ENCODE data around the gene TECR.
"Not testable (repeated sequence)": the region's sequence is repeated elsewhere in the genome, so short reads cannot be mapped to it uniquely, and the experiment has no call there.

The TECR gene

DNA sequence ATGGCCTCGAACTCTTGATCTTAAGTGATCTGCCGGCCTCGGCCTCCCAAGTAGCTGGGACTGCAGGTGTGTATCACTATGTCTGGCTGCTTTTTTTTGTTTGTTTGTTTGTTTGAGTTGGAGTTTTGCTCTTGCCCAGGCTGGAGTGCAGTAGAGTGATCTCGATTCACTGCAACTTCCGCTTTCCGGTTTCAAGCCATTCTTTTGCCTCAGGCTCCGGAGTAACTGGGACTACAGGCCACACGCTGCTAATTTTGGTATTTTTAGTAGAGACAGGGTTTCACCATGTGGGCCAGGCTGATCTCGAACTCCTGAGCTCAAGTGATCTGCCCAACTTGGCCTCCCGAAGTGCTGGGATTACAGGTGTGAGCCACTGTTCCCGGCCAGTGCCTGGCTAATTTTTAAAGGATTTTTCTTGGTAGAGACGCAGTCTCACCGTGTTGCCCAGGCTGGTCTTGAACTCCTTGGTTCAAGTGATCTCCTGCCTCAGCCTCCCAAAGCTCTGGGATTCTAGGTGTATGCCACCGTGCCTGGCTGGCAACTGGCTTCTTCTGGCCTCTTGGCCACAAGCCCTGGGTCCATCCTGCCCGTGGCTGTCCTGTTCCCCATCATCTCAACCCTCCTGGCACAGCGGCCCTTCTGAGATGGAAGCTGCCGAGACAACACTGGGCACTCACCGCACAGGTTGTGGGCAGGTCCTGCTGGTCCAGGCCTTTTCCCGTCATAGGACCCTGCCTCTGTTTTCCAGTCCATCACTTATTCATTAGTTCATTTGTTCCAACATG, 11.5 kb downstream of the TECR start:
- DNase-seq: no peak

DNA sequence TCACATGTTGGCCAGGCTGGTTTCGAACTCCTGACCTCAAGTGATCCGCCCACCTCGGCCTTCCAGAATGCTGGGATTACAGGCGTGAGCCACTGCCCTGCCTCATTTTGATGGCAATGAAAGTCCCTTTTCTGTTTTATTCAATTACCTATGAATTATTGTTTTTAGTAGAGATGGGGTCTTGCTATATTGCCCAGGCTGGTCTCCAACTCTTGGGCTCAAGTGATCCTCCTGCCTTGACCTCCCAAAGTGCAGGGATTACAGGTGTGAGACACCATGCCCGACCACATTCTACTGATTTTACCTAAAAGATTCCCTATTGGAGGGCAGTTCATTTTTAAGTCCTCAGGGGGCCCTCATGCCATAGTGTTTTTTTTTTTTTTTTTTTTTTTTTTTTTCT, 12.6 kb downstream of the TECR start:
- not testable (repeated sequence) for DNase-seq

DNA sequence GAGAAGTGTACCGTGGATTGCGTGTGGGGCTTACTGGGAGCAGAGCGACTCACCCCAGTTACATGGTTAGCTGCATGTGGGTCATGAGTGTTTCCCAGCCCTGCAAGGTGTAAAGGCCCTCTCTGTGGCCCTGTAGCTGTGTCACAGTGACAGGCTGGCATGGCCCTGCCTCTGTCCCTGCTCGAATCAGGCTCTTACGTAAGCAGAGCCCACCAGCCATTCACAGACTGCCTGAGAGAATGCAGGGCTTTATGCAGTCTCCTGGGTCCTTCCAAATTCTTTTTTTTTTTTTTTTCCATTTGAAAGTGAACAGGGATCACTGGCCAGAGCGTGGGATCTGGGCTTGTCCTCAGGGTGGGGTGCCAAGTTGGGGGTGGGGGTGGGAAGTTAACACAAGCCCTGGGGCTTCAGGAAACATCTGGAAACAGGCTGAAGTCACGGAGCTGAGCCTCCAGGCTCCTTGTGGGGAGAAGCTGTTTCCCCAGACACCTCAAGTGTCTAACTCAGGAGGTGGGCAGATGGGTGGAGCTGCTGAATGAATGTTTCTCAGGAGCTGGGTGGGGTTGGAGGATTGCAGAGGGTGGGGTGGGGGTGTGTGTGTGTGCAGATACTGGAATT, 13.4 kb downstream of the TECR start:
- DNase-seq: no peak

DNA sequence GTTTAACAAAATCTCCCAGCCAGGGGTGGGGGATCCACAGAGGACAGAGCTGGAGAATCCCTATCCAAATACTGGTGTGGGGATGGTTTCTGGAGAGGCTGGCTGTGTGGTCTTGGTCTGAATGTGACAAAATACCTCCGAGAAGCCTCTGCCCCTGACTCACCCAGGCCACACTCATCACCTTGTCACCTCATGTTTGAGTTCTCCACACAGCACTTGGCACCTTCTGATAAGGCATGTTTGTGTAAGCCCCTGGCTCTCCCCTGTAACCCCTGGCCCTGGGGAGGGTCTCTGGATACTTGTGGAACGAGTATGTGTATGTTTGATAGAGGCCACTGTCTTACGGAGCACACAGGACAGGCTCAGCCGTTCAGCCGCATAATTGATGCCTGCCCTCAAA, 14.7 kb downstream of the TECR start:
- no peak for DNase-seq

DNA sequence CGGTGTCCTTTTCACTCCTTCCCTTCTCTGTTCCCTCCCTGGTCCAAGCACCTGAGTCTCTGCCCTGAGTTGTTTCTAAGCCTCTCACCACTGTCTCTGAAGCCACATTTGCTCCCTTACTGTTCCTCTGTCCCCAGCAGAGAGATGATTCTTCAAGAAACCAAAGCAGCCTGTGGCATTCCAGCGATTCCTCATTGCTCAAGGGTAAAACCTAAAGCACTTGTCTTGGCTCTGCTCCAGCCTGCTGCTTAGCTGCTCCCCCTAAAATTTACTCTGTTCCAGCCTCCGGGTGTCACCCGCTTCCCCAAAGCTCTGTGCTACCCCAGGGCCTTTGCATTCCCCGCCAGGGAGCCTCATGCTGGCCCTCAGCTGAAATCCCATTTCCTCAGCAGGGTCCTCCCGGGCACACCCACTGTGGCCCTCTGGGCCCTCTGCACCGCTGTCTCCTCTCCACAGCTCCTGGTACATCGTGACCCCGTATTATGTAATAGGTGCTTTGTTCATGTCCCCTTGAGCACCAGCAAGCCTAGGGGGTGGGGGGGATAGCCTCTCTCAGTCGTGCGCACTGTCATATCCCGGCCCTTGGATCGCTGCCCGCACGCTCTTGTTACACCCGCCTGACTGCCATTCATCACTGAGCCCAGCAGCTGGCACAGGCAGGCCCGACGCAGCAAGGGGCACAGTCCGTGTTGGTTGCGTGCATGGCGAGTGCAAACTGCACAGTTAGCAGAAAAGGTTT, 15.8 kb downstream of the TECR start:
- DNase-seq: no peak

DNA sequence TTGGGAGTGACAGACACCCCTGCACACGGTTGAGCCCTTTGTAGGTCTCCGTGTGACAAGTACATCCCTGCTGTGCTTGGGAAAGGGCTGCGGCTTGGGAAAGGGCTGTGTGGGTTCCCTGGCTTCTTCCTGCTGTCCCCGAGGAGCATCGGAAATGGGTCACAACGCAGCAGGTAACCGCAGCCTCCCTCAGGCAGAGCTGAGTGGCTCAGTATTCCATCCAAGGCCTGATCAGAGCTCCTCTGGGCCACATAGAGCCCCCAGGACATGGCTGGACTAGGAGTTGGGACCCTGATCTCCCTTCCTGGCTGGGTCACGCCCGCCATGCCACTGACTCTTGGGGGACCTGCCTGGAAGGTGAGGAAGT, 16.3 kb downstream of the TECR start:
- DNase-seq: no peak

DNA sequence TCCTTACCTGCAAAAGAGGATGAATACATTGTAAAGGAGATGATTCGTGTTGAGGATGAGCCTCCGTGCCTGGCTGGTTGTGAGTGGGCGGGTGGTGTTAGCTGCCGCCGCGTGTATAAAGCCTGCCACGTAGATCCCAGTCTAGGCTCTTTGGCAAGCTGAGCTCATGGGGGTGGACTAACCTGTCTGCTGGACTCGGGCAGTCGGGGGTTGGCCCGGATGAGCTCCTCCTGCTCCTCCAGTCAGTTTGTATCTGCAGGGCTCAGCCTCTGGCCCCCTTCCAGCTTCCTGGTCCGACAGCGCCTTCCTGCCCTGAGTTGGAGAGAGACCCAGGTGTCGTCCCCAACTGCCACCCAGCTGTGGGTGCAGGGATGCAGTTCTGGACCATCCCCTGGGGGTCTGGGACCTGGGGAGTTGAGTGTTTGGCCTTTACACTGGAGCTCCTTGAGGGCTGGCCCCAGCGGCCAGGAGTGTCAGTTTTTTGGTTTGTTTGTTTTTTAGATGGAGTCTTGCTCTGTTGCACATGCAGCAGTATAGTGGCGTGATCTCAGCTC, 20.9 kb downstream of the TECR start:
- no peak for DNase-seq

DNA sequence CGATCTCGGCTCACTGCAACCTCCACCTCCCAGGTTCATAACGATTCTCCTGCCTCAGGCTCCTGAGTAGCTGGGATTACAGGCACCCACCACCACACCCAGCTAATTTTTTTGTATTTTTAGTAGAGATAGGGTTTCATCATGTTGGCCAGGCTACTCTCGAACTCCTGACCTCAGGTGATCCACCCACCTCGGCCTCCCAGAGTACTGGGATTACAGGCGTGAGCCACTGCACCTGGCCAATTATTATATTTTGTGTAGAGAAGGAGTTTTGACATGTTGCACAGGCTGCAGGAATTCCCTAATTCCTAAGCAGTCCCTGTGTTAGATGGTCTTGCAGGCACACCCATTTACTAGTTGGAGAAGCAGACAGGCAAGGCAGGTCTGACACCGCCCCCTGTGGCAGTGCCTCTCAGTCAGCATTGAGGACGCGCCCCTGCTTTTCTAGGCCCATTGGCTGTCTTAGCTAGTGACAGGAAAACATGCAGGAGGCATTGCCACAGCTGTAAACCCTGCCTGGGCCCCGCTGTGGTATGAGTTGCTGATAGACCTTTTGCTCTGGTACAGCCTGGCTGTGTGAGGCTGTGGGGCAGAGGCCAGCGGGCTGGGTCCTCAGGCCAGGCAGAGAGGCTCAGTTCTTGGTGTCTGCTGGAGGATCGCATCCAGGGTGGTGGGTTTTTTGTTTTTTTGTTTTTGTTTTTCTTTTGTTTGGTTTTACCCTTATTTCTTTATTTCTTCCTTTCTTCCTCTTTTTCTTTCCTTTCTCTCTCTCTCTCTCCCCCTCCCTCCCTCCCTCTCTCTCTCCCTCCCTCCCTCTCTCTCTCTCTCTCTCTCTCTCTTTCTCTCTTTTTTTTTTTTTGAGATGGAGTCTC, 22.0 kb downstream of the TECR start:
- DNase-seq: not testable (repeated sequence)

DNA sequence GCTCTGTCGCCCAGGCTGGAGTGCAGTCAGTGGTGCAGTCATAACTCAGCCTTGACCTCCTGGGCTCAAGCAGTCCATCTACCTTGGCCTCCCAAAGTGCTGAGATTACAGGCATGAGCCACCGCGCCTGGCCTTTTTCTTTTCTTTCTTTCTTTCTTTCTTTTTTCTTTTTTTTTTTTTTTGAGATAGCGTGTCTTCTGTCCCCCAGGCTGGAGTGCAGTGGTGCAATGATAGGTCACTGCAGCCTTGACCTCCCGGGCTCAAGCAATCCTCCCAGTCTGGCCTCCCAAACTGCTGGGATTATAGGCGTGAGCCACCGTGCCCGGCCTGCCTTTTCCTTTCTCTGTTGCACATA, 22.6 kb downstream of the TECR start:
- not testable (repeated sequence) for DNase-seq

DNA sequence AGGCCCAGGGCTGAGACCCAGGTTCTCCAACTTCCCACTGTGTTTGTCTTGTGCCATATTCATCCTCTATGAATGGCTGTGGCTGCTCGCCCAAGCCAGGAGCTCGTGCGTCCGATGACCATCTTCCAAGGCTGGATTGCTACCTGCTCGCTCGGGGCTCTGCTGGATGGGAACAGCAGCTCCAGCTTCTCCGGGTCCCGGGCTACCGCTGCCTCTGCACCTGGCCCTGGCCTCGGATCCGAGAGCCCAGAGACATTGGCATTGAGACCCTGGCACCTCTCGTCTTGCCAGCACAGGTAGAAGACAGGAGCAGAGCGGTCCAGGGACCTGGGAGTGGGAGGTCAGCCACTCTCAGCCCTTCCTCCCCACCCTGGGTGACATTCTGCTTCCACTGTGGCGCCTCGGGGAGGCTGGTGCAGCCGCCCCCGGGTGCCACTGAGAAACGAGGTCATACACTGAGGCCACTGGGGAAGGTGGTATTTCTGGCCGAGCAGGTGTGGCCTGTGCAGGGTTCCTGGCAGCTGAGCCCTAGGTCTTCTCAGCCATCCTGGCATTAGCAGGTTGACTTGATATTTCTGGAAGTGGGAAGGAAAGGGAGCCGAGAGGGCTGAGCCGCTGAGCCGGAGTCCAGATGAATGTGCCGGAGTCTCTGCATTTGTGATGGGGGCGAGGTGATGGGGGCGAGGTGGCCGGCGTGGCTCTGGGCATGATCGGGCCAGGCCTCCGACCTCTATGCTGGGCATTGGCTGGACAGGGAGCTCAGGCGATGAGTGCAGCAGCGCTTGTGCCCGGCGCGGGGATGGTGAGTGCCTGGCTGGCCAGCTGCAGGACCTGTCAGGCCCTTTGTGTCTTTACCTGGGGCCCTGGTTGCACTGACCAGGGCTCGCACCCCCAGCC, 23.9 kb downstream of the TECR start:
- DNase-seq: no peak

DNA sequence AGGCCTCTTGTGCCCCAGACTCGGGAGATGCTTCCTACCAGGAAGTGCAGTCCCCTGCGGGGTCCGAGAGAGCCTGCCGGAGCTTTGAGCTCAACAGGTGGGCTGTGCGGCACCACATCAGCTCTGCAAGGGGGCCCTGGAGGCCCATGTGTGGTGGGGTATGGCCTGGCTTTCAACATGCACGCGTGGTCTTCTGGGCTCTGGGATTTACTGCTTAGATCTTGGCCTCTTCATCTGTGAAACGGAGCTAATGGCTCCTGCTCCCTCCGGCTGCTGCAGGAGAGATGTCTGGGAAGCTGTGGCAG, 24.5 kb downstream of the TECR start:
- DNase-seq: no peak

DNA sequence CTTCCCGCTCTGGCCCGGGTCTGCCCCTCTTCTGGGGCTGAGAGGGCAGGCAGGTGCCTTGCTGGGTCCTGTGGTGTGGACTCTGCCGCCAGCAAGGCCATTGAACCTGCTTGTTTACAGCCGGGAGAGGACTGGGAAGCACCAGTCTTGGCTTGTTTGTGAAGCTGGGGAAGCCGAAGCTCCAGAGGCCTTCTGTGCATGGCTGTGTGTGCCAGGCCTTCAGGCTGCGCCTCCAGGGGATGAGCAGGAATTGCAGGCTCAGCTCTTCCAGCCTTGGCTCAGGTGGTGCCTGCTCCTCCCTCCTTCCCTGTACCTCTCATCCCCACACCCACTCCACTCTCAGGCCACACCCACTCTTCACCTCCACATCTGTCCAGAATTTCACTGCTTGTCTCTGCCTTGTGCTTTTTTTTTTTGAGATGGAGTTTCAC, 25.0 kb downstream of the TECR start:
- DNase-seq: no peak

DNA sequence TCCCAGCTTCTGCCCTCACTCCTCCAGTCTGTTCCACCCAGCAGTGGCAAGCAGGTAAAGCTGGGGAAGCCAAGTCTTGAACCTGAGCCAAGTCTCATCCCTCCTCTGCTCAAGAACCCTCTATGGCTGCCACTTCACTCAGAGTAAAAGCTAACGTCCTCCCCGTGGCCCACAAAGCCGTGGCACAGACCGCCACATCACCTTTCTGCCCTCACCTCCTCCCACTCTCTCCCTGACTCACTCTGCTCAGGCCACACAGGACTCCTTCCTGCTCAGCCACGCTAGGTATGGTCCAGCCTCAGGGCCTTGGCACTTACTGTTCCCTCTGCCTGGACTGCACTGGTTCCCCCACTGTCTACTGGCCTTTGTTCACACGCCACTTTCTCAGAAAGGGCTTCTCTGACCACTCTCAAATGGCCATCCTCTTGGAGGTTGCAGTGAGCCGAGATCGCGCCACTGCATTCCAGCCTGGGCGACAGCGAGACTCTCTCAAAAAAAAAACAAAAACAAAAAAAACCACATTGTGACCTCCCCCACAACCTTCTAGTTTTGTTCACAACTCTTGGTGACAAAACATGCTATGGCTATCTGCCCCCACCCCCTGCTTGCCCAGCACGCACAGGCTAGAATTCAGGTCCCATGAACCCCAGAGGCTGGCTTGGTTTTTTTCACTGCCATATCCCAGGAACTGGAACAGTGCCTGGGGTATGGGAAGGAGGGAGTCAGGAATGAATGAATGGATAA, 26.7 kb downstream of the TECR start:
- no peak for DNase-seq

DNA sequence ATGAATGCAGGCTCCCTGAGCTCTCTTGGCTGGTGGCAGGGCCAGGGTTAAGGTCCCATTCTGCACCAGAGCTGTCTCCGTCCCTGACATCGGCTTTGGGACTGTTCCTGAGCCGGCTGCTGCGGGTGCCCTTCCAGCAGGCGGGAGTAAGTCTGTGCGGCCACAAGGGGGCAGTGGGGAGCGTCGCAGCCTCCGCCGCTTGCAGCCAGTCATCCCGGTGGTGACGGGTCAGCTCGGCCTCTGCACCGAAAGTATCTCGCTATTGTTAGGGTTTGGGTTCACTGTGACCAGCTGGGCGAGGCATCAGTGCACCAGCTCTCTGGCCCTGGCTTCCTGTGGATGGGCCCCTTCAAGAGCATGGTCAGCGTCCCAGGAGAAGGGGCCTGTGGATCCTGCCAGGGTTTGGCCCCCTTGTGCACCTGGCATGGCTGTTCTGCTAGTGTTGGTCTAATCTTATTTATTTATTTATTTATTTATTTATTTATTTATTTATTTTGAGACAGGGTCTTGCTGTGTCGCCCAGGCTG, 27.3 kb downstream of the TECR start:
- peak; percentile 50 for DNase-seq

DNA sequence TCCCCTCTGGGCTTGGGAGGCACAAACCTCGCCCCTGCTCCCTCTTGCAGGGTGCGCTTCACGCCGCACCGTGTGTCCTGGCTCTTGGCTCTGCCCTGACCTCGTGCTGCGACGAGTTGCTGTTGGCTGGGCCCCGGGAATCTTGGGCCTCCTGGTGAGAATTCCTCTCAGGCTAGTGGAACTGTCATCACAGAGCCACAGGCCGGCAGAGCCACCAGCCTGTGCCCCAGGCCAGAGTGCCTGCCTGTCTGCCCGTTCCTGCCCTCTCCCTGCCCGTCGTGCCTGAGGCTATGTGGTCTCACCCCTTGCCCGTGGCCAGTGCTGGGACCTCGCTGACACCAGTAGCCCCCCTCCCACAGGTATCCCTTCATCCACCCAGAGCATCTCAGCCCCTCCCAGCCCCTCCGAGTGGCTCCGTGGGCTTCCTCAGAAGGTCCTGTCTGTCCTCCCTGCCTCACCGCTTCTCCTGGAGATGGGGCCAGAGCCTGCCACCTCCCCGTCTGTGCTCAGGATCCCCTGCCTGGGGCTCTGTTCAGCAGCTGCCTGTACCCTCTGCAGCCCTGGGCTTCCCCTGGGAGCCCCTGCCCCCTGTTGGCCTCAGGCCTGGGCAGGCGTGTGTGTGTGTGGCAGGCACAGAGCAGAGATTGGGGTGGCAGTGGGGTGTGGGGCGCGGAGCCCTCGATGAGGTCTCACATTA, 29.1 kb downstream of the TECR start:
- DNase-seq: no peak

DNA sequence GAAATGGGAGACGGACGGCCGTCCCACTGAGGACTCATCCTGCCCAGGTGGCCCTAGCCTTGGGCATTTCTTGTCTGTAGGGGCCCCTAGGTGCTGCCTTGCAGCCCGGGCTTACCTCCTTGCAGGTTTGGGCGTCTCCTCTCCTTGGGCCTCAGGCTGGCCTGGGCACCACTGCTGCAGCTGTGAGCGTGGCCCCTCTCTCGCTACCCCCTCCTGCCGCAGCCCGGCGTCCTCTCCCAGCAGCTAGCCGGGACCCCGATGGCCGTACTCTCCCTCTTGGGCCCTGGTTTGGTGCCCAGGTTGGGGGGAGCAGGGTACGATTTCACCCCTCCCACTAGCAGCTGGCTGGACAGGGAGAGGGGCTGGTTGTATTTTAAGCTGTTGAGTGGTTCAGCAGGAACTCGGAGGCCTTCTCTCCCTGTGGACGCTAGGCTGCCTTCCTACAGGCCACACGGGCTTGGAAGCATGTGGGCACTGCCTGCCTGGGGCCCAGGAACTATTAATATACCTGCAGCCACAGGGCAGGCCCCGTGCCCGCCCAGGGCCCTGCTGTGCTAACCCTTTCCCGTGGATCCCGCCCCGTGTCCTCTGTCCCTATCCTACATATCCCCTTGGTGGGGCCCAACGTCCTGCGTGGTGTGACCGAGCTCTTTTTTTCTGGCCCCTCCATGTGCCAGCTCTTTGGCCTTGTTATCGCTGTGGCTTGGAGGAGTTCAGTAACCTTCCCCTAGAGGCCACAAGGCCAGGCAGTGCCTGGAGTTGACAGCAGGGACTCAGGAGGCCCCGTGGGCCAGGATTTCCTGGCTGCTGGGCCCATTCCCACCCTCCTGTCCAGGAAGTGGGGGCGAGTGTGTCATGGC, 30.8 kb downstream of the TECR start:
- no peak for DNase-seq

DNA sequence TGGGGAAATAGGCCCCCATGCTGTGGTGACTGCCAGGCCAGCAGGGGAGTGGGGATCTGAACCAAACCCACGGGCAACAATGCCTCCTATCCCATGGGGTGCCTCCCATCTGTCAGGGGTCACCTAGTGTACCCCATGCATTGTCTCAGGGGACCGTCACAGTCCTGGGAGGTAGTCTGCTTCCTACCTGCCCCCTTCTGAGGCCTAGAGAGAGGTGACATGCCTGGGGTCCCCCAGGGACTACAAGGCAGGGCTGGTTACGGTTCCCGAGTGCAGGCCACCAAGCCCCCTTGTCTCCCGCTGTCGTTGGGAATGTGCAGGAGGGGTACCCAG, 31.3 kb downstream of the TECR start:
- no peak for DNase-seq

DNA sequence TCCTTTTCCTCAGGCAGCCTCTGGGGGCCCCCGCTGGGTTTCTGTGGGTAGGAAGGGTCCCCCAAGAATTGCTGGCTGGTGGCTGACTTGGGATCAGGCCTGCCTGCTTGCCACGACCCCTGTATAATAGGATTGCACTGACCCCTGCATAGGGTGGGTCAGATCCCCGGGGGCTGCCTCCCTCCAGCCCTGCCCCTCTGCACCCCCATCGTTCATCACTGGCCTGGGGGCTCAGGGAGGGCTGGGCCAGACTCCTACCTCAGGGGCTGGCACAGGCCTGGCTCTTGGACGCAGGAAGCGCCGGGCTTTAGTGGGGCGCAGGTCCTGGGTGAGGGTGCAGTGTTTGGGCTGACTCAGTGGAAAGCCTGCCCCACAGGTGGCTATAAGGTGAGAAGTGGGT, 31.9 kb downstream of the TECR start:
- DNase-seq: no peak

DNA sequence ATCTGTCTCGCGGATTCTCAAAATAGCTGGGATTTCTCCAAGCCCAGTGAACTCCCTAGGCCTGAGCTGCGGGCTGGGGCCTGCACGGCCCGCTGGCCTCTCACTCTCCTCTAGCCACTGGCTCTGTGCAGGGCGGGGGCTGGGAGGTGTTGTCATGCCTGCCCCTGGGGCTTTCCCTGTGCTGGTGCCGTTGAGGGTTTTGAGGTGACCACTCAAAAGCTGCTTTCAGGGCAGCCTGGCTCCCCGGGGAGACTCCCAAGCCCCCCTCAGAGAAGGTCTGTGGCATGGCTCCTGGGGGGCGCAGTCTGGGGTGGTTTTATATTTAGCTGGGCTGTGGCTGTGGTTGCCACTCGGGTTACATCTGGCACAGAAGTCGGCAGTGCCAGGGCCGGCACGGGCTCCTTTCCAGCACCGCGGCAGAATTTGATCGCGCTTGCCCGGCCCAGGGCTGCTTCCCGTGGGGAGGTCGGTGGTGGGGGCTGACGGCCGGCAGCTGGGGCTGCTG, 32.5 kb downstream of the TECR start:
- DNase-seq: no peak
